Endodermal cell (in vitro differentiated cells): ENCODE results near the gene ULK3. TPM values are rescaled to one million over a fixed set of nuclear protein-coding genes. Genes with fewer than 3 reads are reported as not detected.

Experiments
- DNase-seq: peaks from one replicate; pipeline ENCODE4 v3.0.0-alpha.2; 2017
- H3K27ac ChIP-seq: 2 replicates; pipeline ENCODE4 v1.5.1; 2013; ENCODE audit warnings: mild to moderate bottlenecking, low read depth, low read length, moderate library complexity
- H3K27me3 ChIP-seq: 2 replicates; pipeline ENCODE4 v1.6.1; 2013; ENCODE audit warnings: mild to moderate bottlenecking, low read length, moderate library complexity; ENCODE audit not compliant: insufficient read depth, control insufficient read depth, poor library complexity, severe bottlenecking
- H3K36me3 ChIP-seq: 2 replicates; pipeline ENCODE4 v1.7.0; 2013; ENCODE audit warnings: mild to moderate bottlenecking, low read length, moderate library complexity; ENCODE audit not compliant: control insufficient read depth, insufficient read depth
- H3K4me1 ChIP-seq: one replicate; pipeline ENCODE4 v1.7.0; 2013; ENCODE audit warnings: low read length; ENCODE audit not compliant: control insufficient read depth, insufficient read depth
- H3K4me3 ChIP-seq: 2 replicates; pipeline ENCODE4 v1.5.1; 2013; ENCODE audit warnings: mild to moderate bottlenecking, low read length, moderate library complexity
- H3K9ac ChIP-seq: 2 replicates; pipeline ENCODE4 v1.6.1; 2013; ENCODE audit warnings: mild to moderate bottlenecking, low read length, moderate library complexity; ENCODE audit not compliant: poor library complexity, severe bottlenecking; ENCODE audit errors: extremely low read depth
- H3K9me3 ChIP-seq: 2 replicates; pipeline ENCODE4 v1.6.1; 2013; ENCODE audit warnings: mild to moderate bottlenecking, low read length, moderate library complexity; ENCODE audit not compliant: control insufficient read depth
- H3K27ac Mint-ChIP-seq: 2 replicates; pipeline ENCODE4 v1.8.0; 2020; ENCODE audit warnings: mixed read lengths
- H3K27me3 Mint-ChIP-seq: 2 replicates; pipeline ENCODE4 v1.8.0; 2021; ENCODE audit warnings: mild to moderate bottlenecking, mixed read lengths; ENCODE audit not compliant: insufficient read depth
- H3K36me3 Mint-ChIP-seq: 2 replicates; pipeline ENCODE4 v1.8.0; 2020; ENCODE audit warnings: low read depth, mixed read lengths
- H3K4me1 Mint-ChIP-seq: 2 replicates; pipeline ENCODE4 v1.8.0; 2020; ENCODE audit warnings: mixed read lengths
- H3K4me3 Mint-ChIP-seq: 2 replicates; pipeline ENCODE4 v1.8.0; 2020; ENCODE audit warnings: mild to moderate bottlenecking, moderate library complexity, mixed read lengths
- H3K9me3 Mint-ChIP-seq: 2 replicates; pipeline ENCODE4 v1.8.0; 2020; ENCODE audit warnings: mild to moderate bottlenecking, mixed read lengths
- WGBS, 2 experiments: methylation state at CpG; one replicate each; pipeline versions ENCODE4 v1.1.5 to v1.1.7; 2013; ENCODE audit warnings: missing lambda C conversion rate in 2 of 2, mixed read lengths in 1 of 2; ENCODE audit not compliant: insufficient coverage in 1 of 2, insufficient read length in 1 of 2; 5-methylcytosine and 5-hydroxymethylcytosine counted together
- total RNA-seq, 2 donors: library from RNA; stranded (reverse); fragmentation: NEBNext Ultra II Directional in 1 of 2; extraction: Animal tissue kit (Norgen Biotek cat#: 25700) in 1 of 2; gene quantifications; 2 replicates in 1 of 2; 3 replicates in 1 of 2; pipeline ENCODE4 v1.2.1, GENCODE V29; 2021
- TF ChIP-seq, protein P1 (sequence below): fragments of 200-600 bp; sonication (generic); conservative IDR thresholded peaks from 2 replicates; pipeline ENCODE4 v1.5.0; 2021; ENCODE audit warnings: antibody characterized with exemption, mild to moderate bottlenecking

Gene ULK3
- total RNA-seq, 2 donors from 2014 or later = 33.9 to 36.2 TPM

- Histone ChIP-seq H3K27me3 (peaks cover 40% of the 10 kb centered on the region), H3K36me3 (no peaks in the 10 kb centered on the region), H3K4me3 (no peak overlapping the region), H3K27ac (no peak overlapping the region), H3K9ac (no peak overlapping the region), H3K4me1 (no peaks in the 10 kb centered on the region), H3K9me3 (no peaks in the 10 kb centered on the region)
- H3K36me3 Mint-ChIP-seq = no peaks in the 10 kb centered on the region
- H3K27me3 Mint-ChIP-seq = peaks cover 37% of the 10 kb centered on the region
- no peaks in the 10 kb centered on the region for H3K9me3 Mint-ChIP-seq
- TF ChIP-seq, protein P1, sequence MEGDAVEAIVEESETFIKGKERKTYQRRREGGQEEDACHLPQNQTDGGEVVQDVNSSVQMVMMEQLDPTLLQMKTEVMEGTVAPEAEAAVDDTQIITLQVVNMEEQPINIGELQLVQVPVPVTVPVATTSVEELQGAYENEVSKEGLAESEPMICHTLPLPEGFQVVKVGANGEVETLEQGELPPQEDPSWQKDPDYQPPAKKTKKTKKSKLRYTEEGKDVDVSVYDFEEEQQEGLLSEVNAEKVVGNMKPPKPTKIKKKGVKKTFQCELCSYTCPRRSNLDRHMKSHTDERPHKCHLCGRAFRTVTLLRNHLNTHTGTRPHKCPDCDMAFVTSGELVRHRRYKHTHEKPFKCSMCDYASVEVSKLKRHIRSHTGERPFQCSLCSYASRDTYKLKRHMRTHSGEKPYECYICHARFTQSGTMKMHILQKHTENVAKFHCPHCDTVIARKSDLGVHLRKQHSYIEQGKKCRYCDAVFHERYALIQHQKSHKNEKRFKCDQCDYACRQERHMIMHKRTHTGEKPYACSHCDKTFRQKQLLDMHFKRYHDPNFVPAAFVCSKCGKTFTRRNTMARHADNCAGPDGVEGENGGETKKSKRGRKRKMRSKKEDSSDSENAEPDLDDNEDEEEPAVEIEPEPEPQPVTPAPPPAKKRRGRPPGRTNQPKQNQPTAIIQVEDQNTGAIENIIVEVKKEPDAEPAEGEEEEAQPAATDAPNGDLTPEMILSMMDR = no peak
- no peaks in the 10 kb centered on the region for H3K4me1 Mint-ChIP-seq
- no peak overlapping the region for H3K4me3 Mint-ChIP-seq
- 82 to 88% methylated on average over 5 to 6 of the region's 6 CpGs for WGBS, 2 experiments
- H3K27ac Mint-ChIP-seq = no peak overlapping the region
- no peak for DNase-seq
Measured at GRCh38 chr15:74829991-74830390, 13.0 kb downstream of the ULK3 start.

- no peak overlapping the region for H3K27ac Mint-ChIP-seq
- no peak for DNase-seq
- 87 to 100% methylated on average over 1 to 3 of the region's 3 CpGs for WGBS, 2 experiments
- no peaks in the 10 kb centered on the region for H3K36me3 Mint-ChIP-seq
- Histone ChIP-seq H3K27me3 (peaks cover 45% of the 10 kb centered on the region), H3K9ac (no peak overlapping the region), H3K36me3 (no peaks in the 10 kb centered on the region), H3K4me3 (no peak overlapping the region), H3K9me3 (no peaks in the 10 kb centered on the region), H3K4me1 (no peaks in the 10 kb centered on the region), H3K27ac (no peak overlapping the region)
- TF ChIP-seq, protein P1 = no peak
- H3K4me1 Mint-ChIP-seq = no peaks in the 10 kb centered on the region
- H3K27me3 Mint-ChIP-seq = peaks cover 42% of the 10 kb centered on the region
- H3K9me3 Mint-ChIP-seq = no peaks in the 10 kb centered on the region
- no peak overlapping the region for H3K4me3 Mint-ChIP-seq
Measured at GRCh38 chr15:74829486-74829885, 13.5 kb downstream of the ULK3 start.

GRCh38 chr15:74828835-74829234, 14.1 kb downstream of the ULK3 start:
- H3K4me1 Mint-ChIP-seq = no peaks in the 10 kb centered on the region
- no peak for DNase-seq
- H3K36me3 Mint-ChIP-seq = no peaks in the 10 kb centered on the region
- WGBS, 2 experiments = 65 to 88% methylated on average over 4 to 6 of the region's 6 CpGs
- no peaks in the 10 kb centered on the region for H3K36me3 ChIP-seq
- no peaks in the 10 kb centered on the region for H3K9me3 ChIP-seq
- no peak overlapping the region for H3K4me3 Mint-ChIP-seq
- no peak overlapping the region for H3K9ac ChIP-seq
- peaks cover 49% of the 10 kb centered on the region for H3K27me3 ChIP-seq
- H3K27me3 Mint-ChIP-seq = peaks cover 47% of the 10 kb centered on the region
- no peaks in the 10 kb centered on the region for H3K9me3 Mint-ChIP-seq
- TF ChIP-seq, protein P1 = no peak
- no peak overlapping the region for H3K27ac Mint-ChIP-seq
- no peak overlapping the region for H3K27ac ChIP-seq
- no peaks in the 10 kb centered on the region for H3K4me1 ChIP-seq
- H3K4me3 ChIP-seq = no peak overlapping the region
